Measurements from ENCODE around the gene XIRP1. TPM values are rescaled to one million over a fixed set of nuclear protein-coding genes. Genes with fewer than 3 reads are reported as not detected.

The XIRP1 gene
- total RNA-seq, 4 donors from 2014 or later, result 0.40 TPM; not detected in 3

DNA sequence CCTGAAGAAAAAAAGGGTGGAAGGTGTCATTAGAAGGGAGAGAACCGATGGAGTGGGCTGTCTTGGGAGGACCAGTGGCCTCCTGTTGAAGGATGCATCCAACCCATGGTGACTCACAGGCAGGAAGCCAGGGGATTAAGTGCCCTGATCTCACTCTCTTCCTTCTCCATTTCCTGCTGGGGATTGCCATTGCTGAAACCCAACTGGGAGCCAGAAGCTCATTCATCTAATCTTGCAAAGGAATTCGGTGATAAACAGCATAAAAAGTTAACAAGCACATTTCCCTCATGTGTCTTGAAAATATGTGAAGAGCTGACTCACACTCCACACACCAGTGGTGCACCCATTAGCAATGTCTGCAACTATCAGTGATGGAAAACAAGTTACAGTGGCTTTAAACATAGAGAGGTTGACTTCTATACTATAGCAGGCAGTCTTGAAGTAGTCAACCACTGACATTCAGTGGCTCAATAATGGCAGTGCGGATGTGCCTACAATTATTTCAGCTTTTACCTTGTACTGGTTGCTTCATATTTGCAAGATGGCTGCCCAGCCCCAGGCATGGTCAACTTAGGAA is 26.2 kb downstream of the XIRP1 start:
- Histone ChIP-seq H3K4me1 (peaks cover 0 to 8% (median 4%) of the 10 kb centered on the region in 3 donors), H3K36me3 (no peaks in the 10 kb centered on the region), H3K27me3 (no peaks in the 10 kb centered on the region), H3K27ac (peak overlapping the region in 2 of 4 donors; percentile 6 to 21), H3K9me3 (no peaks in the 10 kb centered on the region), H3K4me3 (no peak overlapping the region)
- 29 to 54% methylated on average over 2 to 3 of the region's 3 CpGs for WGBS, 2 donors (ENCODE audit: low coverage in 1 of 2)
- peak; percentile 63 for ATAC-seq
- no peak for TF ChIP-seq POLR2A (IDR thresholded peaks at IDR 0.05)

DNA sequence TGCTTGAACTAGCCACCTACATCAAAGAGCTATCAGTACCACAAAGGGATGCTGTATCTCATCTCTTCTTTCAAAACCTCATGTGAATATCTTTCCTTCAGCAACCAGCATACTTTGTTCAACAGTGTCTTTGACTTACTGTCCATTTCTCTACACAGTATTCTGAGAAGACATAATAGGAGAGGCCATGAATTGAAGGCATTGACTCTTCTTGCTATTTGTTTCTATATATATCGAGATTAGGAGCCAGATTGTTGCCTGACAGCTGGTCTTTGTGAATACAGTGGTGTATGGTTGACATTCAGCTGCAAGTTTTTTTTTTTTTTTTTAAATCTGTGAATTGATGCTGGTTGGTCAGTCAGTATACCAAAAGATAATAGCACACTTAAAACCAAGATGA is 26.9 kb downstream of the XIRP1 start:
- TF ChIP-seq POLR2A (IDR thresholded peaks at IDR 0.05) (no peak), EP300 (IDR thresholded peaks at IDR 0.05) (no peak), POLR2AphosphoS5 (IDR thresholded peaks at IDR 0.05) (no peak)
- TF ChIP-seq, protein P1, sequence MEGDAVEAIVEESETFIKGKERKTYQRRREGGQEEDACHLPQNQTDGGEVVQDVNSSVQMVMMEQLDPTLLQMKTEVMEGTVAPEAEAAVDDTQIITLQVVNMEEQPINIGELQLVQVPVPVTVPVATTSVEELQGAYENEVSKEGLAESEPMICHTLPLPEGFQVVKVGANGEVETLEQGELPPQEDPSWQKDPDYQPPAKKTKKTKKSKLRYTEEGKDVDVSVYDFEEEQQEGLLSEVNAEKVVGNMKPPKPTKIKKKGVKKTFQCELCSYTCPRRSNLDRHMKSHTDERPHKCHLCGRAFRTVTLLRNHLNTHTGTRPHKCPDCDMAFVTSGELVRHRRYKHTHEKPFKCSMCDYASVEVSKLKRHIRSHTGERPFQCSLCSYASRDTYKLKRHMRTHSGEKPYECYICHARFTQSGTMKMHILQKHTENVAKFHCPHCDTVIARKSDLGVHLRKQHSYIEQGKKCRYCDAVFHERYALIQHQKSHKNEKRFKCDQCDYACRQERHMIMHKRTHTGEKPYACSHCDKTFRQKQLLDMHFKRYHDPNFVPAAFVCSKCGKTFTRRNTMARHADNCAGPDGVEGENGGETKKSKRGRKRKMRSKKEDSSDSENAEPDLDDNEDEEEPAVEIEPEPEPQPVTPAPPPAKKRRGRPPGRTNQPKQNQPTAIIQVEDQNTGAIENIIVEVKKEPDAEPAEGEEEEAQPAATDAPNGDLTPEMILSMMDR (IDR thresholded peaks at IDR 0.05), result no peak

DNA sequence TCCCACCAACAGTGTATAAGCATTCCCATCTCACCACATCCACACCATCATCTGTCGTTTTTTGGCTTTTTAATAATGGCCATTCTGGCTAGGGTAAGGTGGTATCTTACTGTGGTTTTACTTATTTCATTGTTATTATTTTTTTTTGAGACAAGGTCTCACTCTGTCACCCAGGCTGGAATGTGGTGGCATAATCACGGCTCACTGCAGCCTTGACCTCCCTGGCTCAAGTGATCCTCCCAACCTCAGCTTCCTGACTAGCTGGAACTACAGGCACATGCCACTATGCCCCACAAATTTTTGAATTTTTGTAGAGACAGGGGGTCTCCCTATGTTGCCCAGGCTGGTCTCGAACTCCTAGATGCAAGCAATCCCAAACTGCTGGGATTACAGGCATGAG is 28.0 kb downstream of the XIRP1 start:
- Histone ChIP-seq H3K4me3 (no peak overlapping the region), H3K36me3 (no peaks in the 10 kb centered on the region), H3K27me3 (no peaks in the 10 kb centered on the region), H3K9me3 (no peaks in the 10 kb centered on the region), H3K27ac (no peak overlapping the region), H3K4me1 (peaks cover 0 to 8% (median 4%) of the 10 kb centered on the region in 3 donors)
- no peak for ATAC-seq
- TF ChIP-seq, protein P1 (IDR thresholded peaks at IDR 0.05), result no peak
- TF ChIP-seq POLR2AphosphoS5 (IDR thresholded peaks at IDR 0.05) (no peak), EP300 (IDR thresholded peaks at IDR 0.05) (no peak), POLR2A (IDR thresholded peaks at IDR 0.05) (no peak)
- WGBS, 2 donors (ENCODE audit: low coverage in 1 of 2), result 80 to 94% methylated on average over 1 to 3 of the region's 3 CpGs

More for the DNA sequence above, 26.9 kb downstream of the XIRP1 start:
- Histone ChIP-seq H3K4me3 (no peak overlapping the region), H3K27me3 (no peaks in the 10 kb centered on the region), H3K9me3 (no peaks in the 10 kb centered on the region), H3K4me1 (peaks cover 0 to 8% (median 4%) of the 10 kb centered on the region in 3 donors), H3K36me3 (no peaks in the 10 kb centered on the region), H3K27ac (no peak overlapping the region)
- no peak for ATAC-seq
- WGBS, 2 donors (ENCODE audit: low coverage in 1 of 2), result 57 to 78% methylated on average over 1 of the region's 1 CpG

DNA sequence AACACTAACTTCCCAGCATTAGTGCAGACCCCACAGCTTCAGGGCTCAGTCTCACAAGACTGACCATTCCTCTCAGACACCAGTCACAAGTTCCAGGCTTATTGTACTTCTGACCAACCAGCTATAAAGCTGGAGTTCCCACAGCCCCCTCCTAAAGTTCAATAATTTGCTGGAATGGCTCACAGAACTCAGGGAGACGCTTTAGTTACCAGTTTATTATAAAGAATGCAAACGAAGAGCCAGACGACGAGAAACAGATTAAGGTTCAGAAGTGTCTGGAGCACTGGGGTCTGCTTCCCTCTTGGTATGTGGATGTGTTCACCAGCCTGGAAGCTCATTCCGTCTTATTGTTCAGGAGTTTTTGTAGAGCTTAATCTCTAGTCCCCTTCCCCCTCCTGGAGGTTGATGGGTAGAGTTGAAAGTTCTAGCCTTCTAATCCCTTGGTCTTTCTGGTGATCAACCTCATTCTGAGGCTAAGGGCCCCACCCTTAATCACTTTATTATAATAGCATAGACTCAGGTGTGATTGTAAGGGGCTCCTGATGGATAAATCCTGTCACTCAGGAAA is 34.2 kb downstream of the XIRP1 start:
- Histone ChIP-seq H3K9me3 (no peaks in the 10 kb centered on the region), H3K27me3 (no peaks in the 10 kb centered on the region), H3K4me1 (peaks cover 0 to 14% (median 0%) of the 10 kb centered on the region in 3 donors), H3K36me3 (no peaks in the 10 kb centered on the region), H3K4me3 (no peak overlapping the region), H3K27ac (peak overlapping the region in 1 of 4 donors; percentile 12)
- no peak for TF ChIP-seq POLR2A (IDR thresholded peaks at IDR 0.05)
- no peak for ATAC-seq
- 41 to 56% methylated on average over 5 of the region's 5 CpGs for WGBS, 2 donors (ENCODE audit: low coverage in 1 of 2)

DNA sequence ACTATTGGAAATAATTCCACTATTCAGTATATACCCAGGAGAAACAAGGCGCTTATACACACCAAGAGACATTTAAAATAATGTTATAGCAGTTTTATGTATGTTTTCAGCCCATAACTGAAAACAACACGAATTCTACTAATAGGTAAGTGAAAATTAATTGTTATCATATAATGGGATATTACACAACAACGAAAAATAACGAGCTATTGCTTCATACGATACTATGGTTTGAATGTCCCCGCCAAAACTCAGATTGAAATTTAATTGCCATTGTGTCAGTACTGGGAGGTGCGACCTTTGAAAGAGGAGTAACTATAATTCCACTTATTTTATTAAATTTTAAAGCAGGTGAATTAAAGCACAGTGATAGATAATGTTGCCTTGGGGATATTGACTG is 35.0 kb downstream of the XIRP1 start:
- peaks cover 0 to 14% (median 0%) of the 10 kb centered on the region in 3 donors for H3K4me1 ChIP-seq
- no peak overlapping the region for H3K4me3 ChIP-seq
- no peak overlapping the region for H3K27ac ChIP-seq
- TF ChIP-seq EP300 (IDR thresholded peaks at IDR 0.05) (no peak), POLR2AphosphoS5 (IDR thresholded peaks at IDR 0.05) (no peak), POLR2A (IDR thresholded peaks at IDR 0.05) (no peak)
- TF ChIP-seq, protein P1 (IDR thresholded peaks at IDR 0.05), result no peak
- no peaks in the 10 kb centered on the region for H3K36me3 ChIP-seq
- ATAC-seq, result no peak
- H3K27me3 ChIP-seq, result no peaks in the 10 kb centered on the region
- 82 to 96% methylated on average over 6 to 7 of the region's 7 CpGs for WGBS, 2 donors (ENCODE audit: low coverage in 1 of 2)
- H3K9me3 ChIP-seq, result no peaks in the 10 kb centered on the region

DNA sequence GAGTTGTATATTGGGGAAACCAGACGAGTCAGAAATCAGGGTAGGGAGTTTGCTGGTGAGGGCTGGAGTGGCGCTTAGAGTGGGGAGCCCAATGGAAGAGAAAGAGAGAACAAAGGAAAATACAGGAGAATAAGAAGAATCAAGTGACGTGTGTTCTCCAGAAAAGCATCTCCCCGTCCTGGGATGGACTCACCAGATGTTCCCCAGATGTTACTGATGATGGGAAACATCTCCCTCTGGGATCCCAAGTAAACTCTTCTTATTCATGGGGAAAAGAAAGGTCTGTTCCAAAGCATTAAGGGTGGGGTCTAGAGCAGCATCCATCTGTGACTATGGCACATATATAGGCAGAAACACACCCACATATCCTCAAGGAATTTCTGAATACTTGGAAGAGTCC is 36.0 kb downstream of the XIRP1 start:
- Histone ChIP-seq H3K9me3 (no peaks in the 10 kb centered on the region), H3K27me3 (no peaks in the 10 kb centered on the region), H3K4me3 (no peak overlapping the region), H3K27ac (peak overlapping the region in 2 of 4 donors; percentile 63 to 100), H3K36me3 (no peaks in the 10 kb centered on the region), H3K4me1 (peaks cover 0 to 22% (median 5%) of the 10 kb centered on the region in 3 donors)
- WGBS, 2 donors (ENCODE audit: low coverage in 1 of 2), result 70 to 73% methylated on average over 4 of the region's 4 CpGs
- TF ChIP-seq, protein P1 (IDR thresholded peaks at IDR 0.05), result no peak
- TF ChIP-seq POLR2A (IDR thresholded peaks at IDR 0.05), result no peak
- no peak for TF ChIP-seq POLR2AphosphoS5 (IDR thresholded peaks at IDR 0.05)
- TF ChIP-seq EP300 (IDR thresholded peaks at IDR 0.05), result no peak
- ATAC-seq, result no peak

Data from gastroesophageal sphincter (tissue), 4 donors.